ENCODE measurements around the gene KRT3.

KRT3 gene

GRCh38 chr12:52788876-52789636, 6.9 kb downstream of the KRT3 start:
- no peak overlapping the region for H3K4me3 ChIP-seq (ENCODE audit: low read length)
- DNase-seq (ENCODE audit: low read depth, low spot score) = no peak

GRCh38 chr12:52788192-52788875, 7.6 kb downstream of the KRT3 start:
- no peak for DNase-seq (ENCODE audit: low read depth, low spot score)
- H3K4me3 ChIP-seq (ENCODE audit: low read length) = no peak overlapping the region

DNA sequence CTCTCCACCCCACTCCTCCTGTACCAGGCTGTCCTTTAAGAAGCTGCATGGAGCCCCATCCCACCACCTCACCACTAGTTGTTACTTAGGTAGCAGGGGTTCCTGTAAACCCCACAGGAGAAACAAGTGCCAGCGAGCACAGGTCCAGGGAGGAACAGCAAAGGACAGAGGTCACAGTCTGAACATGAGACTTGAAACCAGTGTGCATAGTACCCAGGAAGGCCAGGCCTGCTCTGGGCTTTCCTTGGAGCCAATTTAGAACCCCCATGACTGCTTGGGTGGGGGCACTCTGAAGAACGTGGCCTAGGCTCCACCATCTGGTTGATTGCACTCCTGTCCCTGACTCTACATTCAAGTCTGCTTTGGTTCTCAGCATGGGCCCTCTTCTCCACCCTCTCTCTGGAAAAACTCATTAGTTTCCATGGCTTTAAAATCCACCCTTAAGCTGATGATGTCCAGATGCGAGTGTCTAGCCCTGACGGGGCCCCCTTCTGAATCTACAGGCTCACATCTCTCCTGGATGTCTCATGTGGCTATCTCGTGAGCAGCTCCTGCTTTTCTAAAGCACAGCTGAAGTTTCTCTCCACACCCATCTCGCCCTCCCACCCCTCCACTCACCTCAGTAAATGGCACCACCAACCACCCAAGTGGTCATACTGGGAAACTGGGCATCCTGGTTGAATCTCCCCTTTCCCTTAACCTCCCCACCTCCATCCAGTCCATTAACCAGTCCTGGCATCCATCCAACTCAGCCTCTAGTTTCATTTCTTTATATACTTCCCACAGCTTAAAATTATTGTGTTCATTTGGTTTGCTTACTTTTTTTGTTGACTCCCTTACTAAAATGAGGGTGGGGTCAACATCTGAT, 8.4 kb downstream of the KRT3 start:
- no peak overlapping the region for H3K4me3 ChIP-seq (ENCODE audit: low read length)
- no peak for DNase-seq (ENCODE audit: low read depth, low spot score)

- no peak for DNase-seq (ENCODE audit: low read depth, low spot score)
- no peak overlapping the region for H3K4me3 ChIP-seq (ENCODE audit: low read length)
Observed at GRCh38 chr12:52784909-52785308, 11.0 kb downstream of the KRT3 start.

DNA sequence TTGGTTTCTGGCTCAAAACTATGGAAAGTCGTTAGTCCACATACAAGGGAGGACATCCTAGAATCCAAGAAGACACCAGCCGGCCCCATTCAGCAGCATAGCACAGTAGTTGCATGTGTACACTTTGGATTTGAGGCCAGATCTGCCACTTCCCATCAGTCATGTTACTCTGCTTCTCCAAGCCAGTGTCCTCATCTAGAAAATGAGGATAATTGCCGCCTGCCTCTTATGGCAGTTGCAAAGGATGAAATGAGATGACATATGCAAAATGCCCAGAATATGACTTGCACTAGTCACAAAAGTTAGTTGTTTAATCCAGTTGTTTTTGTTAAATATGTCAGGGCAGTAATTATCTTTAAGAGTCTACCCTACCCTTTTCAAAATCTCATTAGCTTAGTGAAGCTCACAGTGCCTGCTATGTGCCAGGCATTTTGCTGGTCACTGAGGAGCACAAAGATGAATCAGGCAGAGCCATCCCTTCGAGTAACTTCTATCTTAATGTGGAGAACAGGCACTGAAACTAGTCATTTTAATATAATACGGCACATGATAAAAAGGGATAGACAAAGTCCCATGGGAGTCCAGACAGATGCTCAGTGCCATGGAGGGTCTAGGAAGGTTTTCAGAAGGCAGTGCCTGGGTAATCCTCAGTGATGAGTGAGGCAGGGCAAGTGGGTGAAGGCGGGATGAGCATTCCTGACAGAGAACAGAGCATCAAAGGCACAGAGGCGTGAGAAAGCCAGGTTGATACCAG, 12.2 kb downstream of the KRT3 start:
- no peak for DNase-seq (ENCODE audit: low read depth, low spot score)
- no peak overlapping the region for H3K4me3 ChIP-seq (ENCODE audit: low read length)

GRCh38 chr12:52782502-52782901, 13.4 kb downstream of the KRT3 start:
- no peak overlapping the region for H3K4me3 ChIP-seq (ENCODE audit: low read length)
- DNase-seq (ENCODE audit: low read depth, low spot score) = no peak

DNA sequence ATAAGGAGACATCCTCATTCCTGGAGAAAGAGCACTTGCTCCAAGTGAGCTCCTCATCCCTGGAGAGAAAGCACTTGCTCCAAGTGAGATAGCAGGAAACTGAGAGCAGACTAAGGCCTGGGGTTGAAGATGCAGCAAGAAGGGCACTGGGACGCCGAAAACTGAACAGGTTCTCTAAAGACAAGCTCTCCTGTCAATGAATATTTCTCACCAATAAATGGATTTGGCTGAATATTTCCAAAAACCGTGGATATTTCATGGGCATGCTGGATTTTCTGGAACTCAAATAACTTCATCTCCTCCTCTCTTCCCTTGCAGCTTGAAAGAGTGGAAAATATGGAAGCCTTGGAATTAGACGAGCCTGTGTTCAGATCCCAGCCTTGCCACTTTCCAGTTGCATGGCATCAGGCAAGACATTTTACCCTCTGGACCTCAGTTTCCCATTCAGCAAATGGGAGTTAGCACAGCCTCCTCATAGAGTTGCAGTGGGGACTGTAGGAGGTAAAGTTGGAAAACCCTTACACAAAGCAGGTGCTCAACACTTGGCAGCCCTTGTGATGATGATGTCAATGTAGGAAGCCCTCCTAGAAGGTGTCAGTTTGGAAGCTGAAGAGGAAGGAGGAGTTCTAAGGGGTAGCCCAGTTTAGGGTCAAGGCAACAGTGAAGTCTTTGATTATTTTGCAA, 14.4 kb downstream of the KRT3 start:
- H3K4me3 ChIP-seq (ENCODE audit: low read length) = no peak overlapping the region
- DNase-seq (ENCODE audit: low read depth, low spot score) = no peak

DNA sequence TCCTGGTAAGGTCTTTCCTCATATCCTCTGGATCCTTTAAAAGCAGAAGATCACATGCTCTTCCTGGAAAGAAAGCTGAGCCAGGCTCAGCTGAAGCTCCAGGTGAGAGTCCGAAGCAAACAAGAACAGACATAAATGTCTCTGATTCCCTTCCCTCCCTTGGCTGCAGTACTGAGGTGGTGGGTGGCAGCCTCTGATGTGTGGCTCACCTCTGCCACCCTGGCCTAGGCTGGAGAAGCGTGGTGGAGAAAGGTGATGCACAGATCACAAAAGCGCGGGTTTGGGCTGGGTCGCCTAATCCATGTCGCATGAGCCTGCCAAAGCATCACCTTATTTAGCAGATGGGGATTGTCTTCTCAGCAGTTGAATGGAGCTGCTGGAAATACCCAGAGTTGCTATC, 16.0 kb downstream of the KRT3 start:
- DNase-seq (ENCODE audit: low read depth, low spot score) = no peak
- H3K4me3 ChIP-seq (ENCODE audit: low read length) = no peak overlapping the region

DNA sequence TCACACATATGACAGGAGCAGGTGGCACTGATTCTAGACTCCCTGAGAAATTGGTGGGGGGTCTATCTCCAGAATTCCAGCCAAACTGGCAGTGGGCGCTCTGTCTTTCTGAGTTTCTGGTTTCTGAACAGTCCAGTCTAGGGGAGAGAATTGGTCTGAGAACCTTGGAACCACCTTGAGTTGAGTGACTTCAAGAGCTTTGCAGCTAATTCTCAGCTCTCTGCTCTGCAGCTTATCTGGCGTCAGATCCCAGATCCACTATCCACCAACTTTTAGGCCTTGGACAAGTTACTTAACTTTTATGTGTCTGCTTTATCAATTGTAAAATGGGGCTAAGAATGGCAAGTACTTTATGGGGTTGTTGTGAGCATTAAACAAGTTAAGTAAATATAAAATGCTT, 17.1 kb downstream of the KRT3 start:
- no peak for DNase-seq (ENCODE audit: low read depth, low spot score)
- no peak overlapping the region for H3K4me3 ChIP-seq (ENCODE audit: low read length)

DNA sequence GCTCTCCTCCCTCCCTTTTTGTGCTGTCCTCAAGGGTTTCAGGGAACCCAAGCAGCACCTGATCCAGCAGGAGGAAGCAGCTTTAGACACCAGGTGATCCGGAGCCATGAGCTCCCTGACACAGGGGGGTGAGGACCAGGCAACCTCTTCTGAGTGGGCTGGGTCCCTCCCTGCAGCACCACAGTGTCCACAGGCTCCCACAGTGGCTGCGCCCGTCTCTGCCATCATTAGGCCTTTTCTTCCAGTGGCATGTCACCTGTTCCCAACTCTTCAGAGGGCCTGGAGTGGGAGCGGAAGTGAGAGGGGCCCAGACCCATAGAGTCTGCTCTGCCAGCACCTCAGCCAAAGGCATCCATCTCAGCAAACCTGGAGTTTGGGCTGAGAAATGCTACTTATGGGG, 18.4 kb downstream of the KRT3 start:
- H3K4me3 ChIP-seq (ENCODE audit: low read length) = no peak overlapping the region
- DNase-seq (ENCODE audit: low read depth, low spot score) = no peak

DNA sequence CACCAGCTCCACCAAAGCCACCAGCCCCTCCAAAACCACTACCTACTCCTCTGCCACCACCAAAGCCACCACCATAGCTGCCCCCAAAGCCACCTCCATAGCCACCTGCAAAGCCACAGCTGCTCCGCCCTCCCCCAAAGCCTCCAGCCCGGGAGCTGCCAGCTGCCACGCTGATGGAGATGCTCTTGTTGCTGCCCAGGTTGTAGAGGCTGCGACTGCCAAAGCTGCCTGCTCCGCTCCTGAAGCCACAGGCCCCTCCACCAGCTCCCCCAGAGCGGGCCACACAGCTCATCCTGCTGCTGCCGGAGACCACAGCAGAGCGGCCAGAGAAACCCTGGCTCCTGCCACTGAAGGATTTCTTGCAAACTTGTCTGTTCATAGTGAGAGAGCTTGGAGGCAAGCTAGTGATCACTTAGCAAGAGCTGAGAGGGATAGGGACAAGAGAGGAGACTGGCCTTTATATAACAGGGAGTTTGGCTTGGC, 19.0 kb downstream of the KRT3 start, which contains the start of gene KRT76:
Gene KRT76 (minus strand): TSS at position 433 of the 483 bp plus-strand sequence. CDS start 54 bp downstream, at position 379.
- no peak for DNase-seq (ENCODE audit: low read depth, low spot score)
- H3K4me3 ChIP-seq (ENCODE audit: low read length) = no peak within 1 kb of the TSS

- no peak for DNase-seq (ENCODE audit: low read depth, low spot score)
Observed at GRCh38 chr12:52776435-52776834, 19.5 kb downstream of the KRT3 start.

GRCh38 chr12:52774629-52775250, 21.2 kb downstream of the KRT3 start:
- DNase-seq (ENCODE audit: low read depth, low spot score) = no peak
- no peak overlapping the region for H3K4me3 ChIP-seq (ENCODE audit: low read length)

More at GRCh38 chr12:52776435-52776834, 19.5 kb downstream of the KRT3 start:
- H3K4me3 ChIP-seq (ENCODE audit: low read length) = no peak overlapping the region

DNA sequence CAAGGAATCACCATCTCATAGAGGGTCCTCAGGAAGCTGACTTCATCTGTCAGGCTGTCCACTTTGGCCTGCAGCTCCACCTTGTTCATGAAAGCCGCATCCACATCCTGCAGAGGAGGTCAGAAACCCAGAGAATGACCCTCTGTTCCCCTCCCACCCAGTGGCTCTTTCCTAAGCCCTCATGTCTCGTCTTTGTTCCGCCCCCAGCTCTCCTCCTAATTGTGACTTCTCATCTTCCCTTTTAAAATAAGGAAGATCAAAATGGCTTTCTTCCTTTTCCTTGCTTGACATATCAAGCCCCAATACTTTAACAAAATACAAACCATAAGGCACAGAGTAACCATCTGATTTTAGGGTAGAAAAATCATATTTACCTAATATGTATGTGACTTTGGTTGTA, 23.1 kb downstream of the KRT3 start:
- no peak for DNase-seq (ENCODE audit: low read depth, low spot score)

GRCh38 chr12:52772188-52772587, 23.7 kb downstream of the KRT3 start:
- H3K4me3 ChIP-seq (ENCODE audit: low read length) = no peak overlapping the region
- no peak for DNase-seq (ENCODE audit: low read depth, low spot score)

More for the DNA sequence above, 23.1 kb downstream of the KRT3 start:
- no peak overlapping the region for H3K4me3 ChIP-seq (ENCODE audit: low read length)

- no peak overlapping the region for H3K4me3 ChIP-seq (ENCODE audit: low read length)
- no peak for DNase-seq (ENCODE audit: low read depth, low spot score)
Observed at GRCh38 chr12:52771505-52771904, 24.4 kb downstream of the KRT3 start.

- no peak overlapping the region for H3K4me3 ChIP-seq (ENCODE audit: low read length)
- no peak for DNase-seq (ENCODE audit: low read depth, low spot score)
Observed at GRCh38 chr12:52771088-52771487, 24.8 kb downstream of the KRT3 start.

GRCh38 chr12:52769946-52770345, 26.0 kb downstream of the KRT3 start:
- no peak overlapping the region for H3K4me3 ChIP-seq (ENCODE audit: low read length)
- no peak for DNase-seq (ENCODE audit: low read depth, low spot score)
